ENCODE results near the gene ANKFN1. TPM values are rescaled to one million over a fixed set of nuclear protein-coding genes. Genes with fewer than 3 reads are reported as not detected.
"Not testable (repeated sequence)": the region's sequence is repeated elsewhere in the genome, so short reads cannot be mapped to it uniquely, and the experiment has no call there.

ANKFN1 gene
- total RNA-seq, 1 donor from 2014 or later, result not detected

DNA sequence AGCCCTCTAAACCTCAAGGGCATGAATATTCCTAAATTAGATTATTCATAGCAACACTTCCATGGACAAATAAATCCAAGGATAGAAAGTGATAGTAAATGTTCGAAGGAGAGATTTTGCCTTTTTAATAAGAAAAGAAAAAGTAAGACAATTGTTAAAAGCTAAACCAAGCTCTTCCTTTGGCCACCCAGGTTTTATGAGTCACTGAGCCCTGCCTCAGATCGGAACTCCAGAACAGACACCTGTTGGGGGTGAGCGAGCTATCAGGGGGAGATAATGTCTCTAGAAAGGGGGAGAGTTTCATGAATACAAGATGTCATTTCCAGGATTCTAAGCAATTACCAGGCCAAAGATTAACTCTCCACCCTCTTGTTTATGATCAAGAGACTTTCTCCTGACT, 171.4 kb downstream of the ANKFN1 start:
- DNase-seq (ENCODE audit: low spot score), result no peak
- no peak for ATAC-seq

DNA sequence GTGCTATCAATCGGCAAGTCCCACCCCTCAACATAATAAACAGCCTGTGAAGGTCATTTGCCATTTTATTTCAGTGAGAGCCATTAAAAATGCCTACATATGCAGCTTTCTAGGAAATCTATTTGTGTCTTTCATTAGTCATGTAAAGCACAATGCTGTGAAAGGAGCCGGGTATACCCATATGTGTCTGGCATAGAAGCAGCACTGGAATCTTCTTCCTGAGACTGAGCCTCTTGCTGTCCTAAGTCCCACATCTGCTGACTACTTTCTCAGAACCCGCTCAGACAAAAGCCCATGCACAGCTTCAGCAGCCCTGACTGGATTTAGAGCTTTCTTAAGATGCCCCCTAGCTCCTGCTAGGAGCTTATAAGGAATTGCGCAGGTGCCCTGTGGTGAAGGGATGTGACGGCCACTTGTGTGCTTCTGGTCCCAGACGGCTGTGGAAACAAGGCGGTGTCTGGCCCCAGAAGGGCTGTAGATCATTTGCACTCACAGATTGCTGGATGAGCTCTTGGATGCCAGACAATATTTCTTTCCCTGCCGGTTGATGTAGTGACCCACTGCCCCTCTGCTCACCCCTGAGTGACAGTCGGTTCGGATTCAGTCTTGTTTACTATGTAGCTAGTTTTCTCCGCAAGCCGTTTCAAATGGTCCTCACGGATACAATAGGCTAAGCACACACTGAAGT, 172.2 kb downstream of the ANKFN1 start:
- no peak for DNase-seq (ENCODE audit: low spot score)

DNA sequence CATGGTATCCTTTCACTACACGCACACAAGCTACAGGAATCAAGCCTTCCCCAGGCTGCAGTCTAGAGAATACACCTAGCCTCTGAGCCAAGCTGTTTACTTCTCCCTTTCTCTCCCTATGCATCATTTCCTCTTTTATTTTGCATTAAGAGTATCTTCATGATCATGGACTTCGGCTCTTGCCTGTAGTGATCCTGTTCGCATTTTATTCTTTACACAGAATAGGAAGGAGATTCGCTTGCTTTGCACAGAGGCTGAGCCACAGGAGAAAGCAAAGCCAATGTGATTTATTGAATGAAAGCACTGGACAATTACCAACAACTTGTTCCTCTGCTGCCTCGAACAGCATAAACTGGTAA, 172.7 kb downstream of the ANKFN1 start:
- ATAC-seq (no peak), DNase-seq (ENCODE audit: low spot score) (no peak)

More for the DNA sequence above, 172.2 kb downstream of the ANKFN1 start:
- no peak for ATAC-seq

DNA sequence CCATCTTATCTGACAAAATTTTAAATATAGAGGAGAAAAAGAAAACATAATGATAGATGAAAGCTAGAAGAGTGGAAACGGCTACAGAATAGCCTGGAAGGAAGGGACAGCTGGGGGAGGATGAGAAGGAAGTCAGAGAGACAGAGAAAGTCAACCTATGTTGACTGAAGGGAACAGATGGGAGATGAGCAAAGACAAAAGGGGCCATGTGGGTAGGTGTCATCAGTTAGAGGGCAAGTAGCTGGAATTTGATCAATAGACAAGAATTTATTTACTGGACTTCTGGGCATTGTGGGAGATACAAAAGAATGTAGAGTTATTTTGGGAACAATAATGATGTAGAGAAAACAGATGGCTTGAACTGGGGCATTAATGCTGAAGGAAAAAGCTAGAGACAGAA, 194.4 kb downstream of the ANKFN1 start:
- no peak for DNase-seq (ENCODE audit: low spot score)
- no peak for ATAC-seq

DNA sequence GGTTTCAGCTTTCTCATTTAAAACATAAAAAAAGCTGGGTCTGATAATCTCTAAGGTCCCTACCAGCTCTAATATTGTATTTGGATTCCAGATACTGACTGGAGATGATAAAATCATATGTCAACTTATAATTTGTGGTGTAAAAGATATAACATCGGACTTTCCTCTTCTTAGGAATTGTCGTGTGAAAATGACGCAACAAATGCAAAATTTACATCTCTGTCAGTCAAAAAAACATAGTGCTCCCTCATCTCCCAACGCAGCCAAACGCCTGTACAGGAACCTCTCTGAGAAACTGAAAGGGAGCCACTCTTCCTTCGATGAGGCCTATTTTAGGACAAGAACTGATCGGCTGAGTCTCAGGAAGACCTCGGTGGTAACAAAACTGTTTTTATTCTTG, 197.3 kb downstream of the ANKFN1 start:
- DNase-seq (ENCODE audit: low spot score), result no peak
- ATAC-seq, result no peak

DNA sequence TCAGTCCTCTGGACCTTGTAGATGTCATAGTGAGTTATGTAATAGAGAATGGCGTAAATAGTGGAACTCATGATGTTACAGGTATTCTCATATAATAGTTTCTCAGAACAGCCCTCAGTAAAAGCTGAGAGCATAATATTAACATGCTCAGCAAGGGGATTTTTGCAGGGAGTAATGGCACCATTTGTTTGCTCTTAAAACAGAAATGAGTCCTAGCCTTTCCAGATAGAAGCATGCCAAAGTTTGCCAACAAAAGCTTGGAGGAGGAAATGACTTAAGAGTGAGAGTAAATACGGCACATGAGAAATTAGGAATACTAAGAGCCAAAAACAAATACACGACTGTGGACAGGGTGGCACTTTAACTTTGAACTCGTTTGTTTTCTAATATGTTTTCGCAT, 198.4 kb downstream of the ANKFN1 start:
- DNase-seq (ENCODE audit: low spot score), result no peak
- no peak for ATAC-seq

DNA sequence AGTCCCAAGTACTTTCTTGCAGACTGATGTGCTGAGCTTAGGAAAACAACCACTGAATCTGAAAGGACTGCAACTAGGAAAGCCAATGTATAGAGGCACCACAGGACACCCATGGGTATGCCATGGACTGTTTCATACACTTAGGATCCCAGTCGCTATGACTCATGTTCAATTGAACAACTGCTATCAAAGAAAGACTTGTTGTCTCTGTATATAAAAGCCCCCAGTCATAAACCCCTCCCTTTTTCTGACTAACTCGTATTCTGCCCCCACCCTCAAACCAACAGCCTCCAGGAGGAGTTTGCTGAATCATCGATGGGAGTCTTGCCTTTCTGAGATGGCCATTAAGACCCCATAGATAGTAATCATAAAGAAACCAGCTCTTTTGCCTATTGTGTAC, 205.4 kb downstream of the ANKFN1 start:
- no peak for ATAC-seq

DNA sequence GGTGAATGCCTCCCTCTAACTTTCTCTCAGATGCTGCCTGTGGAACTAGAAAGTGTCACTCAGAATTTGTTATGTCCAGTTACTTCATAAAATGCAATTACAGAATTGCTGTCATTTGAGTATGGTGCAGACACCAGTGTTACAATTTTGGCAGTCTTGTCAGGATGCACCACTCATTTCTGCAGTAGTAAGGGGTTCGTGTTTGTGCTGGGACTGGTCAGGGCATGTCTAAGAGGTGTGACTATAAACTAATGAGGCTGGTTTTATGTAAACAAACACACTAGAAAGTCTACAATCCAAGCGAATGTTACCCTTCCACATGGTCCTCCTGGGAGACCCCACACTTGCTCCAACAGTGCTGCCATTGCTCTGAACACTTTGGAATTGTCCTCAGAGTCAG, 206.2 kb downstream of the ANKFN1 start:
- ATAC-seq (no peak), DNase-seq (ENCODE audit: low spot score) (no peak)

More for the DNA sequence above, 205.4 kb downstream of the ANKFN1 start:
- no peak for DNase-seq (ENCODE audit: low spot score)

DNA sequence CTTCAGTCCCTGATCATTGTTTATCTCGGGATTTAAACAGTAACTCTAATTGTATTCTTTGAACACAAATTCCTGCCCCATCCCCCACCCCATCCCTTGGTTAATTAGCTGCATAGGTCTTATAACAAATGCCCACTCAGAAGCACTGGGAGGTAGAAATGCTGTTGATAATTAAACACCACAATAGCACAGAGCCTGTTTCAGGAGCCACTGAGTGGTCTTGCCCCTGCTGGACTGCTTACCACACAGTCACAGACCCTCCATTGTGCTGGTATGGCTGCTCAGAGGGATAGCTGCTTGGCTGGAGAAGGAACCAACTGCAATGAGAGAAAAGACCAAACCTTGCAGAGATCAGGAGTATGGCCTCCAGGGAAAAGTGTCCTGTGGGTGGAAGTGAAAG, 214.1 kb downstream of the ANKFN1 start:
- DNase-seq (ENCODE audit: low spot score) (no peak), ATAC-seq (no peak)

DNA sequence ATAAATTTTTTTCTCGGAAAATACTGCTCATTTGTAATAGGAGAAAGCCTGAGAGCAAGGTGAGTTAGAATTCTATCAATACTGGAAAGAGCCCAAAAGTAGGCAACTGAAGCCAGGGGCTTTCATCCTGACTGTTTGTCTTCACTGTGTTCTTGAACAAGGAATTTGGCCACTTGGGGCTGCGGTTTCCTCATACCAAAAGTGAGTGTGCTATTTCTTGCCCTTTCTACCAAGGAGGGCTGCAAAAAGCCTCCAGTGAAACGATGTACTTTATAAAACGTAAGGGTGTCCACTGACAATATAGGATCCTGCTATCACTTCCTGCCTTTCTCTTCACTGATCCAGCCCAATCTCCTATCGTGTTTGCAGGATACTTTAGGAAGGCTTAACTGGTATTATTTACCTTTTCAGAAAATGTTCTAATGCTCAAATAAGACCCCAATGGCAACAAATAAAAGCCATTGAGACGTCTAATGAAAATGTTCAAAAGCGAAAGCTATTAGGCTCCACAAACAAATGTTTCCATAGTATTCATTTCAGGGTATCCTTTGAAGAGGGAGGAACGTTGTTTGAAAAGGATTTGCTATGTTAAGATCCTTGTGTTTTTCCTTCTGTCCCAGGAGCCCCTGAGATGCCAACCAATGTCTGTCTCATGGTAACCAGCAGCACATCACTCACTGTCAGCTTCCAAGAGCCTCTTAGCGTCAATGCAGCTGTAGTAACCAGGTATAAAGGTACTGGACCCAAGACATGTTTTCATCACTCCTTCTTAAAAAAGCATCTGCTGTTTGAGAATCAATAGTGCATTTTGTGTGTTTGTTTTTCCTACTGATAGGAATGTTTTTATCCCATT, 220.9 kb downstream of the ANKFN1 start:
- ATAC-seq, result no peak

DNA sequence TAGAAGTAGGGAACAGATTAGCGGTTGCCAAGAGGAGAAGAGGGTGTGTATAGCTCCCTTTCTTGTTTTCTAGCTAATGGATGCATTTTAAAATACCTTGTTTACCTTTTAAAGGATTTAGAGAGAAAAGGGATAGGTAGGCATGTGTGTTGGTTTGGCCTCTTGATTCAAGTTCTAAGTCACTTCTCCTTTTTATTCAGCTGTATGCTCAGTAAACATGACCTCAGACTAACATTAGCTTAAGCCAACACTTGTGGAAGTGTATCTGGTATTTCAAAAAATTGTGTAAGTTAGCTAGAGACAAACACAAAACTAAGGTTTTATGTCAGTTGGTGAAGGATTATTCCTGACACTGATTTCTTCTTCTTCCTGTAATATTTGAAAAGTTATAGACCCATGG, 236.1 kb downstream of the ANKFN1 start:
- ATAC-seq, result no peak
- no peak for DNase-seq (ENCODE audit: low spot score)

More for the DNA sequence above, 220.9 kb downstream of the ANKFN1 start:
- DNase-seq (ENCODE audit: low spot score), result no peak

DNA sequence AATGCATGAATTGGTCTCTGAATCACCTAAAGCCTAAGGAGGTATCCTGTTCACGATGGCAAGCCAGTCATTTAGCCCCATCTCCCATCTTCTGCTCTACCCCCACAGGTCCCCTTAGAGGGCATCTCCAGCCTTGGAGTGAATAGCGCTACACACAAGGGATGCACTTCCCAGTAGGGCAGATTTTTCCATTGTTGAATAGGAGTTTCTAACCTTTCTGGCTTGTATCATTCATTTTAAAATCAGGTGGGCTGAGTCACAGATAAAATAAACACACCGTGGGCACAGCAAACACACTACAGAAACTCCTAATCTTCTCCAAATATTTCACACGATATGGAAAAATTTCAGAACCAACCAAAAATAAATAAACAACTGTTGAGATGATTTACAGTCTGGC, 239.0 kb downstream of the ANKFN1 start:
- ATAC-seq (no peak), DNase-seq (ENCODE audit: low spot score) (no peak)

DNA sequence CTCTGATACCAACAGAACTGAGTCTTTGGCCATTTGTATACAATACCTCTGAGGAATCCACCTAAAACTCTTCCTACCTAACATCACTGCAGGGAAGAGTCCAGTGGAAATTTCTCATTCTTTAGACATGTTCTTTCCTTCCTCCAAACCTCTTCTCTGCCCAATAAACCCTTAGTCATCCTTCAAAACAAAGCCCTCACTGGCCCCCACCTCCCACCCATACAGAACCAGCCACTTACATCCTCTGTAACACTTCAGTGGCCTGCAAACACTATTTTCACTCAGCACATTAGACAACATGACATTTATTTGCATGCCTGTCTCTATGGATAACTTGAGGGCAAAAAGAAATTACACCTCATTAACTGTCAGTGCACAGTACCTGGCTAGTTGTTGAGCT, 239.9 kb downstream of the ANKFN1 start:
- no peak for DNase-seq (ENCODE audit: low spot score)
- ATAC-seq, result no peak

DNA sequence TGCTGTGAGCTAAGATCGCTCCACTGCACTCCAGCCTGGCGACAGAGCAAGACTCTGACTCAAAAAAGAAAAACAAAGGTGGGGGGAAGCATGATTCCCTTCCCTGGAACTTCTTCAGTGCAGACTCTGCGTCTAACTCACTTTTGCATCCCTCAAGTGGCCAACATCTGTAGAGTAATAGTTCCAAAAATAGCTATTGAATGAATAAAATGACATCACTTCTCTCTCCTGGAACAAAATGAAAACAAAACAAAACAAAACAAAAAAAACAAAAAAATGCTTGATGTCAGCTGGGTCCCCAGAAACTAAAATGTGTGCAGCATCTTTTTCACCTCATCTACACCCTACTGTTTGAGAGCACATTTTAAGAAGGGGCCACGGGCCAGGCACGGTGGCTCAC, 242.5 kb downstream of the ANKFN1 start:
- ATAC-seq, result no peak
- no peak for DNase-seq (ENCODE audit: low spot score)

DNA sequence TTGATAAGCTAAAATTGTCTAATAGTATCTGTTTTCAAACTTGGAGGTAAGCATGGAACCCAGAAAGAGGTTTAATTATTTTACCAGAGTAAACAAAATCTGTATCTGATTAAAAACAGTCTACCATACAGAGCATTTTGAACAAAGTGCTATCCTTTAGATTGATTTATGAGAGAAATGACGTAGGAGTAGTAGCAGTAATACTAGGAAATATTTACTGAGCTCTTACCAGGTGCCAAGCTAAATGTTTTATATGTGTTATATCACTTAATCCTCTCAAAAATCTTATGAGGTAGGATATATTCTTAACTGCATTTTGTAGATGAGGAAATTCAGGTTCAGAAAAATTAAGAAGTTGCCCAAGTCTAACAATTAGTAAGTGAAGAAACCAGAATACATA, 253.8 kb downstream of the ANKFN1 start:
- no peak for DNase-seq (ENCODE audit: low spot score)

DNA sequence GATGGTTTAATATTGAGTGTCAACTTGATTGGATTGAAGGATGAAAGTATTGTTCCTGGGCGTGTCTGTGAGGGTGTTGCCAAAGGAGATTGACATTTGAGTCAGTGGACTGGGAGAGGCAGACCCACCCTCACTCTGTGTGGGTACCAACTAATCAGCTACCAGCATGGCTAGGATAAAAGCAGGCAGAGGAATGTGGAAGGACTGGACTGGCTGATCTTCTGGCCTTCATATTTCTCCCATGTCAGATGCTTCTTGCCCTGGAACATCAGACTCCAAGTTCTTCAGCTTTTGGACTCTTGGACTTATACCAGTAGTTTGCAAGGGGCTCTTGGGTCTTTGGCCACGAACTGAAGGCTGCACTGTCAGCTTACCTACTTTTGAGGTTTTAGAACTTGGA, 259.1 kb downstream of the ANKFN1 start:
- not testable (repeated sequence) for ATAC-seq; DNase-seq (ENCODE audit: low spot score)

More for the DNA sequence above, 253.8 kb downstream of the ANKFN1 start:
- no peak for ATAC-seq

DNA sequence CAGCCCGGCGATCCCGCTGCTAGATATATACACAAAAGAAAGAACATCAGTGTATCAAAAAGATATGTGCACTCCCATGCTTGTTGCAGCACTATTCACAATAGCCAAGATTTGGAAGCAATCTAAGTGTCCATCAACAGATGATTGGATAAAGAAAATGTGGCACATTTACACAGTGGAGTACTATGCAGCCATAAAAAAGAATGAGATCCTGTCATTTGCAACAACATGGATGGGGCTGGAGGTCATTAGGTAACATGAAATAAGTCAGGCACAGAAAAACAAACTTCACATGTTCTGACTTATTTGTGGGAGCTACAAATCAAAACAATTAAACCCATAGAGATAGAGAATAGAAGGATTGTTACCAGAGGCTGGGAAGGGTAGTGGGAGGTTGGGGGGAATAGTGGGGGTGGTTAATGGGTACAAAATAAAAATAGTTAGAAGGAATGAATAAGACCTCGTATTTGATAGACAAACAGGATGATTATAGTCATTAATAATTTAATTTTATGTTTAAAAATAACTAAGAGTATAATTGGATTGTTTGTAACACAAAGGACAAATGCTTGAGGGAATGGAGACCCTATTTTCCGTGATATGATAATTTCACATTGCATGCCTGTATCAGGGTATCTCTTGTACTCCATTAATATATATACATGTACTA, 263.5 kb downstream of the ANKFN1 start:
- ATAC-seq (no peak), DNase-seq (ENCODE audit: low spot score) (no peak)

DNA sequence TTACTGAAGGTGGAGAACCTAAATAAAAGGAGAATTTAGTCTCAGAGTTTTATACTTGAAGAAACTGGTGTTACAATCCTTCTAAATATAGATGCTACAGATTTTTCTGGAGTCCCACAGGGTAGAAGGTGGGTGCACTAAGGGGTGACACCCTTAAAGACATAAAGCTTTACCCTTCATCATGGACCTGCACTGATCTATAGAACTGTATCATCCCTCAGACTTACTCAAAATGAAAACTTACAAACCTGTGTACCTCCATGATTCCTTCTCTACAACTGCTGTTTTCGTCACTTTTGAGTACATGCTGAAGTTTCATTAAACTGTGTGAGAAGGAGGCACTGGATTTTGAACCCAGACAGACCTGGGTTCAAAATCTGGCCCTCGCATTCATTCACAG, 270.7 kb downstream of the ANKFN1 start:
- DNase-seq (ENCODE audit: low spot score) (no peak), ATAC-seq (no peak)

DNA sequence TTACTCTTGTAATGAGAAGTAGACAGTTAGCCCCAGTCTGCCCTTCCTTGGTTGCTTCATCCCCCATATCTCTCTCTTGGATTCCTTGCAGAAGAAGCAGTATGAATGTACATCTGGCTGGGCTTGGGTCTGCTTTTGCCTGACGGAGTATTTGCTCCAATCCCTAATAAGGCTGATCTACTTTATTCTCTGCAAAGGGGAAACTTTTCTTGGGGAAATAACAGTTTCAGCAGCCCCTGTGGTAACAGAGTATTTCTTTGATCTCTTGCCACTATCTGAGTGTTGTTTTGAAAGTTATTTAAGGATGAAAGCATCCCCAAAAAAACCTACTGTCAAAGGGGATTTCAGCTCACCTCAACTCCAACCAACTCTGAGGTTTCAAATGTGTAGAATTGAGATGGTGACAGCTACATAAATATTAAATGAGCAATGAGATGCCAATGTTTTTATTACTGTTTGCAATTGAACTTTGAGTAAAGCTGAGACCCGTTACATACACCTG, 271.3 kb downstream of the ANKFN1 start:
- DNase-seq (ENCODE audit: low spot score) (no peak), ATAC-seq (no peak)

DNA sequence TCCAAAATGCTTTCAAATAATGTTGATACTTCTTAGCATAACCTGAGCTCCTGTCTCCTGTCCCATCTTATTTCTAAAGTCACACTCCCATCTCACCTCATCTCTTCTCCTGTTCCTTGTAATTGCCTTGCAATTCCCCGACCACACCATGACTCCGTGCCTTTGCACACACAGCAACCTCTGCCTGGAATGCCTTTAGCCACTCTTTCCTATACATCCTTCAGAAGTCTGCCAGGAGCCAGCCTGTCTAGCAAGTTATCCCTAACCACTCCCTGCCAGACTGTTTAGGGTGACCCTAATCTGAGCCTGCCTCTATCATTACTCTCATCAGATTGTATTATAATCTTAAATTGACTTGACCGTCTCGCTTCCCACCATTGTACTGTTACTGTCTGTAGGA, 272.2 kb downstream of the ANKFN1 start:
- DNase-seq (ENCODE audit: low spot score) (no peak), ATAC-seq (no peak)

DNA sequence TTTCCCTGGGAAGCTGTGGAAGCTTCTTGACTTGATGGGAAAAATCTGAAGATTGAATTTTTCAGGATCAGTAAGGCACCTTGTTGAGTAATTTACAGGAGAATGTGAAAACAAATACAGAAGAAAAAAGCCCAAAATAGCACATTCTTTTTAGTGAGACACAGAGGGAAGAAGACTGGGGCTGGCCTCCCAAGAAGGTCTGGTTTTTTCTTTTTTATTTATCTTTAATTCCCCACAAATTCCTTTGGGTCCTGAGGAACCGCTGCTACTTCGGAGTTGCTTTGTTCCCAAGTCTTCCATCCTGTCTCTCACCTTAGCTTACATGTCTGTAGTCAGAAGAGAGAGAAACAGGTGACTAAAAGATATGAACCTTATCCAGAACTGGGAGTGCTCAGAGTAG, 273.6 kb downstream of the ANKFN1 start:
- ATAC-seq (no peak), DNase-seq (ENCODE audit: low spot score) (no peak)

DNA sequence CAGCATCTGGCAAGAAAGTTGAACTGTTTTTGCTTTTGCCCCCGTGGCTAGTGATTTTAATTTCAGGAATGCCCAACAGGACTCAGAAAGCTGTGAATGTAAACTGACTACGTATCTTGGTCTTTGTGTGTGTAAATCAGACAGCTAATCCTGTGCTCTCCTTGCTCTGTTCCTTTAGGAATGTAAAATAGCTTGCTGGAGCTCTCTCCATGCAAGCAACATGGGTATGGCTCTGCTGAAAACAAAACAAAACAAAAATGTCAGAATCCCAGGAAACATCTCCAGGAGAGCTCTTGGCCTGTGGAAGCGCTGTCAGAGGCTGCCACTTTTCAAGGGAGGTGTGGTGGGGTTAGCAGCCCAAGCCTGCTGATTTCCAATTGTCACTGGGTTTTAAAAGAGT, 278.5 kb downstream of the ANKFN1 start:
- ATAC-seq, result no peak

More for the DNA sequence above, 278.5 kb downstream of the ANKFN1 start:
- DNase-seq (ENCODE audit: low spot score), result no peak
